Esophagus squamous epithelium (tissue), 5 donors: ENCODE results near the gene PRR36. TPM values are rescaled to one million over a fixed set of nuclear protein-coding genes. Genes with fewer than 3 reads are reported as not detected.

Experiments used
- DNase-seq: peaks from one replicate; lab custom pipeline; 2025; lab: John Stamatoyannopoulos, UW
- H3K27ac ChIP-seq, 4 donors: fragments of 200-600 bp; sonication (generic); one replicate each; pipeline ENCODE4 v1.5.1; 2016 to 2019; ENCODE audit warnings: mild to moderate bottlenecking in 1 of 4
- H3K27me3 ChIP-seq, 4 donors: fragments of 200-600 bp; sonication (generic); 1 replicate in 3 of 4; 2 replicates in 1 of 4; pipeline versions ENCODE4 v1.5.1 to v1.6.0; 2017 to 2021; ENCODE audit warnings: antibody characterized with exemption in 1 of 4
- H3K36me3 ChIP-seq, 3 donors: fragments of 200-600 bp; sonication (generic); one replicate each; pipeline ENCODE4 v1.5.1; 2016 to 2019
- H3K4me1 ChIP-seq, 3 donors: fragments of 200-600 bp; sonication (generic); one replicate each; pipeline ENCODE4 v1.5.1; 2017 to 2019
- H3K4me3 ChIP-seq, 4 donors: fragments of 200-600 bp; sonication (generic); 1 replicate in 3 of 4; 2 replicates in 1 of 4; pipeline ENCODE4 v1.5.1; 2016 to 2019; ENCODE audit warnings: mild to moderate bottlenecking in 2 of 4, moderate library complexity in 1 of 4
- H3K9me3 ChIP-seq, 3 donors: fragments of 200-600 bp; sonication (generic); one replicate each; pipeline ENCODE4 v1.5.1; 2016 to 2019
- POLR2A ChIP-seq, 4 donors: fragments of 450-650 bp; IDR thresholded peaks; one replicate each; pipeline ENCODE4 v1.6.1; 2017; ENCODE audit warnings: antibody characterized with exemption in 4 of 4, mild to moderate bottlenecking in 4 of 4, moderate library complexity in 3 of 4
- WGBS, 2 donors: methylation state at CpG; one replicate each; pipeline ENCODE4 v1.1.5; 2018; 5-methylcytosine and 5-hydroxymethylcytosine counted together
- intact Hi-C: fragments of 100-400 bp; cut with DNase I; formaldehyde crosslinking; loops from one replicate; pipeline ENCODE4 v1.15.0; 2022
- total RNA-seq, 4 donors: library from RNA; depleted of rRNA; stranded (reverse); fragments of >200 nt; gene quantifications; one replicate each; pipeline ENCODE4 v1.1.0, GENCODE V29; 2016
- TF ChIP-seq, protein P1 (sequence below), 6 experiments: fragments of 450-650 bp in 4 of 6; fragments of 200-600 bp in 2 of 6; sonication (generic) in 2 of 6; IDR thresholded peaks; one replicate each; pipeline ENCODE4 v1.5.1; 2016 to 2019; ENCODE audit warnings: antibody characterized with exemption in 6 of 6, mild to moderate bottlenecking in 4 of 6, moderate library complexity in 4 of 6
- donor health status: DM: yes; HTN: yes; CAD: no.

PRR36 gene
- total RNA-seq, 4 donors from 2014 or later, result 0.35 to 0.57 TPM; not detected in 2

DNA sequence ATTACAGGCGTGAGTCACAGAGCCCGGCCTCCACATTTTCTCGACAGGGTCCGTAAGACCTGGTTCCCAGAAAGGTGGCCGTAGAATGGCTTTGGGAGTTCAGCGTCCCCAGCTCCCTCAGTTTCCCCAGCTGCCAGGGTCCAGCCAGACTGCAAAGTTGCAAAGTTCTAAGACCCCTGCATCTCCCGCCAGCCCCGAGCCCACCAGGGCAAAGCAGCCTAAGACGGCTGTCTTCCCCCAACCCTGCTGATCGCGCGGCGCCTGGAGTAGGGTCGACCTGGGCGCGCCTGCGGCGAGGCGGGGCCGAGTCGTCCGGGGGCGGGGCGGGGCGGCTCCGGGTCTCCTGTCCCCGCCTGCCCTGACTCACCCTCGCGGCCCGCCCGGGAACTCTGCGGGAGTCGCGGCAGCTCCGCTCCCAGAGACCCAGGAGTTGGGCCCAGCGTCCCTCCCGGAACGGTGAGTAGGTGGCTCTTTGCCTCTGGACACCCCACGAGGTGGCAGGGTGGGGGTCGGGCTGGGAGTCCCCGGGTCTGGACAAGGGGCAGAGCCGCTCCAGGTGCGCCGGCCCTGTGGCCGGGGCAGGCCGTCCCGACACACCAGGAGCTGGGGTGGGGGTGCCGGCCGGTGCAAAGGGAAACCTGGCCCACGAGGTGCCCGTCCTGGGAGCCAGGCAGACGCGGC is 14.1 kb upstream of the PRR36 start, which contains the start of gene LRRC8E:
TSS of gene LRRC8E (plus strand) at position 366 of the 681 bp plus-strand sequence. CDS start 7,094 bp downstream, outside the sequence.
- TF ChIP-seq, protein P1, sequence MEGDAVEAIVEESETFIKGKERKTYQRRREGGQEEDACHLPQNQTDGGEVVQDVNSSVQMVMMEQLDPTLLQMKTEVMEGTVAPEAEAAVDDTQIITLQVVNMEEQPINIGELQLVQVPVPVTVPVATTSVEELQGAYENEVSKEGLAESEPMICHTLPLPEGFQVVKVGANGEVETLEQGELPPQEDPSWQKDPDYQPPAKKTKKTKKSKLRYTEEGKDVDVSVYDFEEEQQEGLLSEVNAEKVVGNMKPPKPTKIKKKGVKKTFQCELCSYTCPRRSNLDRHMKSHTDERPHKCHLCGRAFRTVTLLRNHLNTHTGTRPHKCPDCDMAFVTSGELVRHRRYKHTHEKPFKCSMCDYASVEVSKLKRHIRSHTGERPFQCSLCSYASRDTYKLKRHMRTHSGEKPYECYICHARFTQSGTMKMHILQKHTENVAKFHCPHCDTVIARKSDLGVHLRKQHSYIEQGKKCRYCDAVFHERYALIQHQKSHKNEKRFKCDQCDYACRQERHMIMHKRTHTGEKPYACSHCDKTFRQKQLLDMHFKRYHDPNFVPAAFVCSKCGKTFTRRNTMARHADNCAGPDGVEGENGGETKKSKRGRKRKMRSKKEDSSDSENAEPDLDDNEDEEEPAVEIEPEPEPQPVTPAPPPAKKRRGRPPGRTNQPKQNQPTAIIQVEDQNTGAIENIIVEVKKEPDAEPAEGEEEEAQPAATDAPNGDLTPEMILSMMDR (IDR thresholded peaks at IDR 0.05), result no peak
- peak in 2 of 4 donors; percentile 45 to 65 for TF ChIP-seq POLR2A (IDR thresholded peaks at IDR 0.05)
- 25 to 38% methylated on average over 4 to 6 of the region's 53 CpGs for WGBS, 2 donors
- Histone ChIP-seq H3K9me3 (no peaks in the 10 kb centered on the region), H3K27me3 (peaks cover 0 to 42% (median 0%) of the 10 kb centered on the region in 4 donors), H3K4me3 (peak within 1 kb of the TSS; percentile 50 to 73 (median 67)), H3K36me3 (no peaks in the 10 kb centered on the region), H3K27ac (peak within 1 kb of the TSS; percentile 50 to 80 (median 79)), H3K4me1 (peaks cover 7 to 15% (median 11%) of the 10 kb centered on the region in 3 donors)
- no peak for DNase-seq
- intact Hi-C loops, result no loop called here

DNA sequence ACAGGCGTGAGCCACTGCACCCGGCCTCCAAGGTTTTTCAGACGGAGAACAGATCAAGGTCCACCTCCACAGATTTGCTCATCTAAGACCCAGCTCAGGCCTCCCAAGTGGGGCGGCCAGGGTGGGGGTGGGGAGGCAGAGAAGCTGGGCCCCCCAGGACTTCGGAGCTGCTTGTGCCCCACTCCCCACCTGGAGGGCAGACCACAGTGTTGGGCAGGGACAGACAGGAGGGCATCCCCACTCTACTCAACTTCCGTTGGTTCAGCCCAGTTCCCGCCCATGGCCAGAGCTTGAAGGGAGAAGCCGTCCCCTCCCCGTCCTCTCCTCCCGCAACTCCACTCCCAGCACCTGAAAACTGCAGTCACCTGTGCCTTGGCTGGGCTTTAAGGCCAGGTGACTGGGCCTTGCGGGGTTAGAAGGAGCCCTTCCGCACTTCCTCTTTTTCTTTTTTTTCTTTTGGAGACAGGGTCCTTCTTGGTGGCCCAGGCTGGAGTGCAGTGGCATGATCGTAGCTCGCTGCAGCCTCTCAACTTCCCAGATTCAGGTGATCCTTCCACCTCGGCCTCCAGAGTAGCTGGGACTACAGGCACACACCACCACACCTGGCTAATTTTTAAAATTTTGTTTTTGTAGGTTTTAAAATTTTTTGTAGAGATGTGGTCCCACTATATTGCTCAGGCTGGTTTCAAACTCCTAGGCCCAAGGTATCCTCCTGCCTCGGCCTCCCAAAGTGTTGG is 13.4 kb upstream of the PRR36 start:
- DNase-seq, result no peak
- 73 to 78% methylated on average over 9 to 11 of the region's 16 CpGs for WGBS, 2 donors
- H3K4me3 ChIP-seq, result peak overlapping the region in 1 of 4 donors; percentile 67
- H3K27me3 ChIP-seq, result peaks cover 0 to 36% (median 0%) of the 10 kb centered on the region in 4 donors
- TF ChIP-seq, protein P1 (IDR thresholded peaks at IDR 0.05), result no peak
- TF ChIP-seq POLR2A (IDR thresholded peaks at IDR 0.05), result no peak
- H3K27ac ChIP-seq, result peak overlapping the region in 1 of 4 donors; percentile 16
- no peaks in the 10 kb centered on the region for H3K9me3 ChIP-seq
- intact Hi-C loops, result no loop called here
- peaks cover 7 to 15% (median 11%) of the 10 kb centered on the region in 3 donors for H3K4me1 ChIP-seq
- H3K36me3 ChIP-seq, result no peaks in the 10 kb centered on the region

DNA sequence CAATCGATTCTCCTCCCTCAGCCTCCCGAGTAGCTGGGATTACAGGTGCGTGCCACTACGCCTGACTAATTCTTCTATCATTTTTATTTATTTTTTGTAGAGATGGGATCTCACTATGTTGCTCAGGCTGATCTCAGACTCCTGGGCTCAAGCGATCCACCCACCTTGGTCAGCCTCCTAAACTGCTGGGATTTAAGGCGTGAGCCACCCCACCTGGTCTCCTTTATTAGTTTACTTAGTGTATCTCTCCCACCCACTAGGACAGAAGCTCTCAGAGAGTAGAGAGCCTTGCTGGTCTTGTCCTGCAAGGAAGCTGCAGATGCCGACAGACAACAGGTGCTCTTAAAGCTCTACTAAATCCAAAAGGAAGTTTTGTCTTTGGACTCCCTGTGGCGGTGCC is 11.6 kb upstream of the PRR36 start:
- WGBS, 2 donors, result 73 to 90% methylated on average over 7 to 8 of the region's 8 CpGs
- no peak for DNase-seq
- no peak overlapping the region for H3K27ac ChIP-seq
- H3K9me3 ChIP-seq, result no peaks in the 10 kb centered on the region
- H3K36me3 ChIP-seq, result no peaks in the 10 kb centered on the region
- H3K4me3 ChIP-seq, result no peak overlapping the region
- peaks cover 0 to 41% (median 0%) of the 10 kb centered on the region in 4 donors for H3K27me3 ChIP-seq
- intact Hi-C loops, result no loop called here
- no peak for TF ChIP-seq POLR2A (IDR thresholded peaks at IDR 0.05)
- TF ChIP-seq, protein P1 (IDR thresholded peaks at IDR 0.05), result no peak
- H3K4me1 ChIP-seq, result peaks cover 7 to 15% (median 11%) of the 10 kb centered on the region in 3 donors

DNA sequence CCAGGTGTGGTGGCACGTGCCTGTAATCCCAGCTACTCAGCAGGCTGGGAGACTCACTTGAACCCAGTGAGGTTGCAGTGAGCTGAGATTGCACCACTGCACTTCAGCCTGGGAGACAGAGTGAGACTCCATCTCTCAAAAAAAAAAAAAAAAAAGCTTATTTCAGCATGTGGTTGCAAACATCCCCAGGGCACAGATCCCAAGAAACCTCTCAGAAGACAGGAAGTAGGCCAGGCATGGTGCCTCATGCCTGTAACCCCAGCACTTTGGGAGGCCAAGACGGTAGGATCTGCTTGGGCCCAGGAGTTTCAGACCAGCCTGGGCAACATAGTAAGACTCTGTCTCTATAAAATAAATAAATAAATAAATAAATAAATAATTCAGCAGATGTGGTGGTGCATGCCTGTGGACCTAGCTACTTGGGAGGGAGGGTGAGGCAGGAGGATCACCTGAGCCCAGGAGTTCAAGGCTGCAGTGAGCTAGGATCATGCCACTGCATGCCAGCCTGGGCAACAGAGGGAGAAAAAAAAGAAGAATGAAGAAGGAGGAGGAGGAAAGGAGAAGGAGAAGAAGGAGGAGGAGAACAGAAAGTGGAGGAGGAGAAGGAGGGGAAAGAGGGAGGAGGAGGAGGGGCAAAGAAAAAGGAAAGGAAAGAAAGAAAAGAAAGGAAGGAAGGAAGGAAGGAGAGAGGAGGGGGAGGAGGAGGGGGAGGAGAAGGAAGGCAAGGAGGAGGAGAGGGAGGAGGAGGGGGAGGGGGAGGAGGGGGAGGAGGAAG is 9.8 kb upstream of the PRR36 start:
- intact Hi-C loops, result no loop called here
- WGBS, 2 donors, result 63 to 66% methylated on average over 2 of the region's 2 CpGs
- peaks cover 7 to 12% (median 11%) of the 10 kb centered on the region in 3 donors for H3K4me1 ChIP-seq
- H3K27me3 ChIP-seq, result peaks cover 0 to 31% (median 0%) of the 10 kb centered on the region in 4 donors
- no peaks in the 10 kb centered on the region for H3K9me3 ChIP-seq
- H3K4me3 ChIP-seq, result no peak overlapping the region
- DNase-seq, result no peak
- no peak overlapping the region for H3K27ac ChIP-seq
- no peak for TF ChIP-seq POLR2A (IDR thresholded peaks at IDR 0.05)
- TF ChIP-seq, protein P1 (IDR thresholded peaks at IDR 0.05), result no peak
- H3K36me3 ChIP-seq, result no peaks in the 10 kb centered on the region
